Measurements from ENCODE around the gene SMIM3. TPM values are rescaled to one million over a fixed set of nuclear protein-coding genes. Genes with fewer than 3 reads are reported as not detected.

SMIM3 gene
- total and polyA plus RNA-seq, 2 of the 13 experiments (the other 11 are each of a cell fraction or from before 2014, with no cell fraction given) = 11.6 to 96.7 TPM

- TF ChIP-seq MYNN (CRISPR knock-in tag; IDR thresholded peaks at IDR 0.05; ENCODE audit: low read depth) (0 out of 2 replicates have a peak, but pooled peaks have one; percentile 27), AGO2 (optimal IDR thresholded peaks at IDR 0.05; ENCODE audit: low read depth, low read length) (peak; percentile 44), ZNF451 (CRISPR knock-in tag; IDR thresholded peaks at IDR 0.05) (peak; percentile 68), ZBED4 (CRISPR knock-in tag; IDR thresholded peaks at IDR 0.05; ENCODE audit: borderline replicate concordance) (peak; percentile 37; the same call in 1 of the 2 replicates), STAT6 (CRISPR knock-in tag; IDR thresholded peaks at IDR 0.05; ENCODE audit: borderline replicate concordance) (no peak), ZNF263 (CRISPR knock-in tag; IDR thresholded peaks at IDR 0.05) (peak; percentile 67), ZBTB42 (CRISPR knock-in tag; IDR thresholded peaks at IDR 0.05) (0 out of 2 replicates have a peak, but pooled peaks have one; percentile 40), ZNF337 (CRISPR knock-in tag; IDR thresholded peaks at IDR 0.05; ENCODE audit: borderline replicate concordance, low read depth) (0 out of 2 replicates have a peak, but pooled peaks have one; percentile 84), ZNF772 (CRISPR knock-in tag; IDR thresholded peaks at IDR 0.05) (peak; percentile 48; the same call in 1 of the 2 replicates), BATF2 (CRISPR knock-in tag; IDR thresholded peaks at IDR 0.05) (peak; percentile 41; the same call in 1 of the 2 replicates), REPIN1 (CRISPR knock-in tag; IDR thresholded peaks at IDR 0.05; ENCODE audit: borderline replicate concordance, low read depth) (0 out of 2 replicates have a peak, but pooled peaks have one; percentile 36), IKZF4 (CRISPR knock-in tag; IDR thresholded peaks at IDR 0.05; ENCODE audit: borderline replicate concordance, low read depth, not compliant biosample characterization) (no peak), TMF1 (CRISPR knock-in tag; IDR thresholded peaks at IDR 0.05; ENCODE audit: low read depth) (0 out of 2 replicates have a peak, but pooled peaks have one; percentile 57), ZNF816 (CRISPR knock-in tag; IDR thresholded peaks at IDR 0.05; ENCODE audit: borderline replicate concordance) (peak; percentile 90), SAFB2 (CRISPR knock-in tag; IDR thresholded peaks at IDR 0.05; ENCODE audit: borderline replicate concordance, low read depth) (no peak), FOXA1 (IDR thresholded peaks at IDR 0.05) (no peak), FOXA1 (CRISPR knock-in tag; IDR thresholded peaks at IDR 0.05) (0 out of 2 replicates have a peak, but pooled peaks have one; percentile 6), DNMT1 (CRISPR knock-in tag; IDR thresholded peaks at IDR 0.05) (no peak), MEF2D (CRISPR knock-in tag; IDR thresholded peaks at IDR 0.05) (no peak), SNAI1 (CRISPR knock-in tag; IDR thresholded peaks at IDR 0.05; ENCODE audit: borderline replicate concordance) (0 out of 2 replicates have a peak, but pooled peaks have one; percentile 26), PHF8 (CRISPR knock-in tag; IDR thresholded peaks at IDR 0.05) (peak; percentile 69), GATAD1 (CRISPR knock-in tag; IDR thresholded peaks at IDR 0.05) (peak; percentile 43; the same call in 1 of the 2 replicates)
Measured at GRCh38 chr5:150778517-150779396, at the start of gene SMIM3 (continued).

Measured in HepG2 (cell line).